Heart right ventricle (tissue), 16 donors: ENCODE data around the gene HPCAL1. TPM values are rescaled to one million over a fixed set of nuclear protein-coding genes. Genes with fewer than 3 reads are reported as not detected.
A peak's percentile ranks its signal among the peaks of the same experiment; 100 is the strongest.

Experiments
- ATAC-seq, 8 donors: fragments of 200-7000 bp; cut with Tn5 transposase; one replicate each; pipeline ENCODE4 v1.9.1; 2020; ENCODE audit warnings: mild to moderate bottlenecking in 8 of 8, moderate library complexity in 8 of 8, moderate number of reproducible peaks in 1 of 8
- DNase-seq, 2 donors: peaks; one replicate each; pipeline ENCODE4 v3.0.0-alpha.2; 2020
- H3K27ac ChIP-seq, 10 donors: fragments of 200-600 bp; sonication (generic) in 2 of 10; one replicate each; pipeline versions ENCODE4 v1.5.0 to v1.8.0; 2020 to 2022; ENCODE audit warnings: mild to moderate bottlenecking in 3 of 10
- H3K27me3 ChIP-seq, 7 donors: fragments of 200-600 bp; one replicate each; pipeline ENCODE4 v1.8.0; 2021 to 2022; ENCODE audit warnings: mild to moderate bottlenecking in 2 of 7
- H3K36me3 ChIP-seq, 9 donors: fragments of 200-600 bp; sonication (generic) in 1 of 9; one replicate each; pipeline versions ENCODE4 v1.5.0 to v1.8.0; 2020 to 2022; ENCODE audit warnings: mild to moderate bottlenecking in 2 of 9
- H3K4me1 ChIP-seq, 9 donors: fragments of 200-600 bp; sonication (generic) in 1 of 9; one replicate each; pipeline versions ENCODE4 v1.5.0 to v1.8.0; 2020 to 2022; ENCODE audit warnings: mild to moderate bottlenecking in 4 of 9
- H3K4me3 ChIP-seq, 10 donors: fragments of 200-600 bp; sonication (generic) in 2 of 10; one replicate each; pipeline versions ENCODE4 v1.5.0 to v1.8.0; 2020 to 2022; ENCODE audit warnings: mild to moderate bottlenecking in 7 of 10, moderate library complexity in 2 of 10
- H3K9me3 ChIP-seq, 11 donors: fragments of 200-600 bp in 10 of 11; sonication (generic) in 2 of 11; one replicate each; pipeline versions ENCODE4 v1.5.0 to v1.8.0; 2013 to 2022; ENCODE audit warnings: mild to moderate bottlenecking in 2 of 11, control low read depth in 1 of 11, moderate library complexity in 1 of 11
- CTCF ChIP-seq, 9 donors: fragments of 200-600 bp; sonication (generic) in 2 of 9; IDR thresholded peaks; one replicate each; pipeline versions ENCODE4 v1.5.0 to v1.8.0; 2021 to 2022; ENCODE audit warnings: antibody characterized with exemption in 9 of 9, mild to moderate bottlenecking in 5 of 9, moderate library complexity in 1 of 9
- WGBS, 2 donors: extraction: QIAGEN DNeasy Blood & Tissue Kit; methylation state at CpG; one replicate each; pipeline ENCODE4 v1.1.7; 2013; ENCODE audit warnings: inconsistent platforms in 1 of 2; 5-methylcytosine and 5-hydroxymethylcytosine counted together
- intact Hi-C, 10 donors: fragments of 100-400 bp; cut with DNase I; formaldehyde crosslinking; loops; one replicate each; pipeline versions ENCODE4 v1.11.1 to v1.14.2; 2022
- polyA plus RNA-seq, 2 donors: library from polyadenylated mRNA; stranded (reverse); fragments of 200-250 nt; gene quantifications; one replicate each; pipeline ENCODE4 v1.2.3, GENCODE V29; 2013
- total RNA-seq, 10 donors: library from RNA; stranded (reverse); fragmentation: NEBNext Ultra II Directional in 3 of 10; extraction: Animal tissue kit (Norgen Biotek cat#: 25700) in 3 of 10; gene quantifications; one replicate each; pipeline versions ENCODE4 v1.2.1 to v1.2.4, GENCODE V29; 2021 to 2023
- donor health status: Arrhythmogenic right ventricular cardiomyopathy.
- donor health status: ischemic (EF 13 %, LVEDD 7.1; RV severe dilation, severe dysfunction).
- donor health status: healthy with polysubstance abuse.
- donor health status: DM: no; HTN: yes; CAD: no.
- donor health status: DM: no; HTN: no; CAD: no.
- donor health status: ischemic (EF 25% LVEDD 6.9; RV normal size, moderate dysfunction).
- donor health status: ischemic (EF 25% LVEDD 5.7; RV mildly dilated, moderate dysfunction).
- donor health status: healthy.
- donor health status: DM: yes; HTN: yes; CAD: no.
- donor health status: Ischemic cardiomyopathy.
- donor health status: ischemic (EF 35%, LVEDD 5.7; RV mildly dilated, moderate dysfunction).
- donor health status: nonischemic (EF 11% LVEDD 7.7; RV severe dilation, severe dysfunction).
- donor health status: DM: yes; HTN: yes; CAD: no.
- donor health status: PGD.
- donor health status: ischemic (EF 29% LVEDD 5.4; RV normal size, mild dysfunction).
- donor health status: nonischemic (EF 23%, LVEDD 6.1; RV moderate dilation, normal function).

HPCAL1 gene
- total and polyA plus RNA-seq, 12 donors, result 15.8 to 49.2 (median 27.5) TPM

GRCh38 chr2:10381997-10382353 lies 79.3 kb downstream of the HPCAL1 start:
- H3K4me3 ChIP-seq, result no peak overlapping the region
- 73 to 76% methylated on average over 3 of the region's 3 CpGs for WGBS, 2 donors
- DNase-seq, result no peak
- ATAC-seq, result no peak
- H3K4me1 ChIP-seq, result peaks cover 12 to 69% (median 48%) of the 10 kb centered on the region in 9 donors
- intact Hi-C loops, result loop anchor here in 1 of 10 donors (5.0 kb wide), 1 partner anchor 50 kb away; no protein-coding TSS in a partner anchor
- no peaks in the 10 kb centered on the region for H3K9me3 ChIP-seq
- no peaks in the 10 kb centered on the region for H3K27me3 ChIP-seq
- H3K36me3 ChIP-seq, result no peaks in the 10 kb centered on the region
- peak overlapping the region in 3 of 10 donors; percentile 8 to 56 (median 23) for H3K27ac ChIP-seq
- no peak for TF ChIP-seq CTCF (IDR thresholded peaks at IDR 0.05)

GRCh38 chr2:10382354-10383061 lies 79.8 kb downstream of the HPCAL1 start:
- H3K4me3 ChIP-seq, result peak overlapping the region in 4 of 10 donors; percentile 8 to 14 (median 12)
- H3K27me3 ChIP-seq, result no peaks in the 10 kb centered on the region
- peak overlapping the region in 3 of 10 donors; percentile 8 to 56 (median 40) for H3K27ac ChIP-seq
- no peaks in the 10 kb centered on the region for H3K9me3 ChIP-seq
- no peak for TF ChIP-seq CTCF (IDR thresholded peaks at IDR 0.05)
- H3K4me1 ChIP-seq, result peaks cover 16 to 70% (median 50%) of the 10 kb centered on the region in 9 donors
- DNase-seq (no peak), ATAC-seq (peak in 7 of 8 donors; percentile 42 to 65 (median 51))
- intact Hi-C loops, result loop anchor here in 1 of 10 donors (5.0 kb wide), 1 partner anchor 50 kb away; no protein-coding TSS in a partner anchor
- 38% methylated on average over 18 of the region's 18 CpGs for WGBS, 2 donors
- no peaks in the 10 kb centered on the region for H3K36me3 ChIP-seq

- Histone ChIP-seq H3K4me3 (no peak overlapping the region), H3K27me3 (no peaks in the 10 kb centered on the region), H3K27ac (no peak overlapping the region), H3K9me3 (no peaks in the 10 kb centered on the region), H3K36me3 (no peaks in the 10 kb centered on the region), H3K4me1 (peaks cover 19 to 79% (median 64%) of the 10 kb centered on the region in 9 donors)
- intact Hi-C loops, result loop anchor here in 1 of 10 donors (5.0 kb wide), 1 partner anchor 52 kb away; no protein-coding TSS in a partner anchor
- TF ChIP-seq CTCF (IDR thresholded peaks at IDR 0.05), result no peak
- 66 to 72% methylated on average over 8 of the region's 8 CpGs for WGBS, 2 donors
- no peak for ATAC-seq
- no peak for DNase-seq
Observed at GRCh38 chr2:10383960-10384734, 81.4 kb downstream of the HPCAL1 start.

GRCh38 chr2:10385501-10385900 lies 82.8 kb downstream of the HPCAL1 start:
- Histone ChIP-seq H3K9me3 (no peaks in the 10 kb centered on the region), H3K4me3 (no peak overlapping the region), H3K27ac (no peak overlapping the region), H3K27me3 (no peaks in the 10 kb centered on the region), H3K36me3 (no peaks in the 10 kb centered on the region), H3K4me1 (peaks cover 20 to 81% (median 68%) of the 10 kb centered on the region in 9 donors)
- TF ChIP-seq CTCF (IDR thresholded peaks at IDR 0.05), result no peak
- ATAC-seq (no peak), DNase-seq (no peak)
- 95% methylated on average over 17 of the region's 17 CpGs for WGBS, 2 donors
- intact Hi-C loops, result no loop called here
